HG03439 (cell line): ENCODE measurements around the gene PEAR1.

Source experiments
- ATAC-seq: cut with Tn5 transposase; IDR thresholded peaks from one replicate; pipeline ENCODE4 v1.9.1; 2021; ENCODE audit warnings: mild to moderate bottlenecking, moderate library complexity; ENCODE audit not compliant: unreplicated experiment

The PEAR1 gene

DNA sequence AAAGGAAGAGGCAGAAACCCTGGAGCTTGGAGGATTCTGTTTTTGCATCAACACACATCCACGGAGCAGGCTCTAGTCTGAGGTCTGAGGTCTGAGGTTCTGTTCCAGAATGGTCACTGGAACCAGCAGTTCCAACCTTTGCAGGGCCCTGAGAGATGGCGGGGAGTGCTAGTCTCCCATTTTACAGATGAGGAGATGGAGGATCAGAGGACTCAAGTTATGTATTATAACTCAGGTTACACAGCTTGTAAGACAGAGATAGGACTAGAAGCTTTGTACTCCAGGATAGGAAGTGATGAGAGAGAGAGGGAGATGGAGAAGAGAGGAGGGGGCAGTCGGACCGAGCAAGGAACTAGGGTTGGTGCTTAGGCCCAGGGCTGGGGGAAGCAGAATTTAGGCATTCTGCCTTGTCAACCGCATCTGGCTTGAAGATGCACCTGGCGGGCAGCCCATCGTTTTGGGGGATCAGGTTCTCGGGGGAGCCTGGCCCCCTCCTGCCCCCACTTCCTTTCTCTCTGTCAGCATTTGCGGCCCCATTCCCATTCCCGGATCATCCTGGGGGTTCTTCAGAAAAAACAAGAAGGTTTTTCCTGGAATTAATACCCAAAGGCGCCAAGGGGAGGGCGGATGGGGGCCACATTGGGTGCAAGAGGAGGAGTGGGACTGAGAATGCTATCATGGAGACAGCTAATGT, 5.6 kb downstream of the PEAR1 start:
- no peak for ATAC-seq

DNA sequence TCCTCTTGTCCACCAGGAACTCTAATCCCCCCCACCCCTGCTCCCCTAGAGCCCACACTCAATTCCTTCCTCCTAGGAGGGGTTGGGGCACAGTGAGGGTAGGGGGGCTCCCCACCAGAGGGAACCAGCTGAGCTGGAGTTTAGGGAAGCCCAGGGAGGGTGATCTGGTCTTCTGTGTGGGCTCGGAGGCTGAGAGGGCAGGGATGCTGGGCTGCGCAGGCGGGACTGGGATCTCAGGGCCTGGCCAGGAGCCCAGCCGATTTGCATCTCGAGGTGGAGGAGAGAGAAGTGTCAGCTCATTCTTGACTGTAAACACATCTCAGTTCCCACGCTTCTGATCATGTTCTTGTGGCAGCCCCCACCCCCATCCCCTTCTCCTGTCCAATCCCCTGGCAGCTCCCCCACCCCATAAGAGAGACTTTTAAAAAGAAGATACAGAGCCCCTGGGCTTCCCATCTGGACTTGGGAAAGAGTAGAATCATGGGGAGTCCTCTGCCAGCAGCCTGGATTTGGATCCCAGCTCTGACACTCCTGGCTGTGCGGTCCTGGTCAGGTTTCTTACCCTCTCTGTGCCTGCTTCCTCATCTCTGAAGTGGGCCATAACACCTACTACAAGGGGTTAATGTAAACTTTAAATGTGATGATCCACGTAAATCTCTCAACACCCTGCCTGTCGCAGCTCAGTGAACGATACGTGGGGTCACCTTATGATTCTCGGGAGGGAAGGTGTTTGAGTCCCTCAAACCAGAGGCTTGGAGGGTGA, 6.6 kb downstream of the PEAR1 start:
- ATAC-seq = no peak

DNA sequence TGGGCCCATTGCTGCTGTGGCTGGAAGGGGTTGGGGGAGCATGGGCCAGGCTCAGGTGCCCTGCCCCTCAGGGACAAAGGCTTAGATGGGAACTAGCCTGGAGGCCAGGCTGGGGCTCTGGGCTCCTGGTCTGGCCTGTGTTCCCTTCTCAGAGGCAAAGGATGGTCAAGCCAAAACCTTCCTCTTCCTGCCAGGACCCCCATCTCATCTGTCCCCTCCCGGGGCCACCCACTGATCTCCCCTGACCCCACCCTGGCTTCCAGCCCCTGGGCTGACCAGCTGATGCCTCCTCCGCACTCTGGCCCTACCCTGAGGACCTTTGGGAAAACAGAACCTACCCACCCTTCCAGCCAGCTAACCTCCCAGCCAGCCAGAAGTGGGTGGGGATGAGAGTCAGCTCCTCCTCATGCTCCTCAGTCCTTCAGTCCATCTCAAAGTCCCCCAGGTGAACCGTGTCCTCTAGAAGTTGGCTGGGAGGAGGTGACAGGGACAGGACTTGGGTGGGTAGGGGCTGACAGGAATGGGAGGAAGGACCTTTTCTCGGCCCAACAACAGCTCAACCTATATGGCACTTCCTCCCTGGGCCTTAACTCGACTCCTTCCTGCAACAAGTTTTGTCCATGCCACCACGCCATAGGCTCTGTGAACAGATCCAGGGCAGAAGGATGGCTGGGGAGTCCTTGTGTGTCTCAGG, 7.5 kb downstream of the PEAR1 start:
- ATAC-seq = no peak

DNA sequence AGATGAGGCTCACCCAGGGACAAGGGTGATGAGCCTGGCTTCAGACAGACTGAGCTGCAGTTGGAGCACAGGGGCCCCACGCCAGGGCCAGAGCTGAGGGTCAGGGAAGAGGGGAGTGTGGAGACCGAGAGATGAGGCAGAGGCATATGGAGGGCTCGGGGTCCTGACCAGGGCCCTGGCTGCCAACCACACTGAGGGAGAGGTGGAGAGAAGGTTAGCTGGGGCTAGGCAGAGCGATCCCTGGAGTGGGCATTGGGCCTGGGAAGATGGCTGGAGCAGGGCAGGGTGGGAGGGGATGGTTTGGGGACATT, 8.0 kb downstream of the PEAR1 start:
- no peak for ATAC-seq

DNA sequence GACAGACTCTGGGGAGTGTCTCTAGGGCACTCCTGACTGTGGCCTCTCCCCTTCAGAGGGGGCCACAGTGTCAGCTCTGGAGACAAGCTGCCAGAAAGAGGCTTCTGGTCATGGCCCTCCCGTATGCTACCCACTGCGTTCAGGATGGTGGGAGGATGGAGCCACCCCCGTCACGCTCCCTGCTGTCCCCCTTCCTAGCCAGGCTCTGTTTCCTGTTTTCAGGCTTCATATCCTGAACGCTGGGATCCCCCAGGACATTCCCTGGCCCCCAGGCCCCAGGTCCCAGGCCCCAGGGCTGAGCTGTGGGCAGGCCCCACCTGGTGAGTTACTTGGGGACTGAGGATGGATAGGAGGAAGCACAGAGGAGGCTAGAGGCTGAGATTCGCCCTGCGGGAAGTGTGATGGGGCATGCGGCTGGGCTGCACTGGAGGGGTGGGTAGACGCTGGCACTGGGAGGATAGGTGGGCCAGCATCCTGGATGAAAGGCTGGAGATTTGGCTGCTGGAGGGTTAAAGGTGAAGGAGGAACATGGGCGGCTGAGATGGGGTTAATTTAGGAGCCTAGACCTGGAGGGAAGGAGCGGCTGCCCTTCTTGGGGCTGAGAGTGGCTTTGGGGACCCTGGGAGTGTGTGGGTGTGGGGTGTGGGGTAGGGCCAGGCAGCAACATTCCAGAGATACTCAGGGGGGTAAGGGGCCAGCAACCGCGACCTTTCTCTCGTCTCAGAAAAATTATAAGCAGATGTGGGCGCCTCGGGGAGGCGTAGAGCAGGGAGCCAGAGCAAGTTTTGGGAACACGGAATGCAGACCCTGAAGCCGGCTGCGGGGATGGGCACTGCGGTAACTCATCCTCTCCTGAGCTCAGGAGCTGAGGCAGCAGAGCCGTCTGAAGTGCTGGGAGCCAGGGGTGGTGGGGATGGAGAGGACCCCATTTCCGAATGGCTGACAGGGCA, 8.7 kb downstream of the PEAR1 start:
- ATAC-seq = no peak

DNA sequence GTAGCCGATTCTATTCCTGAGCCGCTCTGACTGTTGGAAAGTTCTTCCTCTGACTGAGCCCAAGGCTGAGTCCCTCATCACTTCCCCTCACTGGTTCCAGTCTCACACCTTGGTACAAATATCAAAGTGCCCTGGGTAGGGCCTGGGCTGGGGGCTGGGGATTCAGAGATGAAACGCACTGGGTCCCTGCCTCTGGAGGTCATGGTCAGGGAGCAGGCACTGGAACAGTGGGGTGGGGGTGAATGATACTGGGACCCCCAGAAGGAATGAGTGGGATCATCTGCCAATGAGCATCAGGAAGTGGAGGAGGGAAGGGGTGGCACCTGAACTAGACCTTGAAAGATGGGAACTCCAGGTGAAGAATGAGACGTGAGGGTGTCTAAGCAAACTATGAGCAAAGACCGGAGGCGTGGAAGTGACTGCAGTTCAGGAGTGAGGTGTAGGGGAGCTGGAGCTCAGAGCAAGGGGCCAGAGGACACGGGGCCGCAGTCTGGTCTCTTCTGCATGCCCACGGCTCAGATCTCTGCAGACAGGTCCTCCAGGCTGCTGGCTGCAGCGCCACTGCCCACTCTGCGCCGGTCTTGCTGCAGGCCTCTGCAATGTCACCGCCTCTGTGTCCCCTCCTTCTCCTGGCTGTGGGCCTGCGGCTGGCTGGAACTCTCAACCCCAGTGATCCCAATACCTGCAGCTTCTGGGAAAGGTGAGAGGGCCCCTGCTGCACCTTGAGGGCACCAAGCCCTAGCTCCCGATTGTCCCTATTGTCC, 10.0 kb downstream of the PEAR1 start:
- no peak for ATAC-seq

DNA sequence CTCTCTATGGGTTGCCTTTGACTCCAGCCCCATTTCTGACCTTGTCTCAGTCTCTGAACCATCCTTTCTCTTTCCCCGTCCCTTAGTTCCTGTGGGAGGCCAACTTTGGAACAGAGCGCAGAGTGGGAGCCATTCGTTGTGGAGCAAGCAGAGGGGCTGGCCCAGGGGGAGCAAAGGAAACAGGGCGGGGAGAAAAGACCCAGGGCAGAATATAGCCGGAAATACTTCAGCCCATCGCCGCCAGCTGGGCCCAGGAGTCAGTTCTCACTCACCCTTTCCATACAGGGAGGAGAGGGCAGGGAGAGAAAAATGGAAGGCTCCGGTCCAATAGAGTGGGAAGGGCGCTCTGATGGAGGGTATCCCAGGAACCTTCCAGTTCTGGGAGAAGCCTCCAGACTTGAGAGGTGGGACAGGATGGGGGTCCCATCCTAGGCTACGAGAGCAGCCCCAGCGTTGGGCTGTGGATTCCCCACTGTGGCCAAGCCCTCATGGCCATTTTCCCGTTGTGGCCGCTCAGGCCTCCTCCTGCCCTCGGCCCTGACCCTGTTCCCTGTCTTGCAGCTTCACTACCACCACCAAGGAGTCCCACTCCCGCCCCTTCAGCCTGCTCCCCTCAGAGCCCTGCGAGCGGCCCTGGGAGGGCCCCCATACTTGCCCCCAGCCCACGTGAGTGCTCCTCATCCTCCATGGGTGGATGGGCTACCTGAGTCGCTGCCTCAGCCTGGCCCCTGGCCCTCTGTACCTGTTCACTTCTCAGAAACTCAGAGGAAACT, 10.9 kb downstream of the PEAR1 start:
- ATAC-seq = no peak

DNA sequence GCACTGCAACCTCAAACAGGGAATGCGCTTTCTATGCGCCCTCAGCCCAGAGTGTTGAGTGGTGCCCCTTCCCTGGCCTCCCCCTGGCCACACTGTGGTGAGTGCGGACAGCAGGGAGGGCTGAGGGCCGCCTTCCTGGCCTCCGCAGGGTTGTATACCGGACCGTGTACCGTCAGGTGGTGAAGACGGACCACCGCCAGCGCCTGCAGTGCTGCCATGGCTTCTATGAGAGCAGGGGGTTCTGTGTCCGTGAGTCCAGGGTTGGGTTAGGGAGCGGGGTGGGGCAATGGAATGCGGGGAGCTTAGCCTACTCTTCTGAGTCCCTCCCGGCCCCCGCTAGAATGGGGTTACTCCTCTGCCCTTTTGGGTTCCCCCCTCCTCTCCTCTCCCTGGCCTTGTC, 11.7 kb downstream of the PEAR1 start:
- no peak for ATAC-seq

DNA sequence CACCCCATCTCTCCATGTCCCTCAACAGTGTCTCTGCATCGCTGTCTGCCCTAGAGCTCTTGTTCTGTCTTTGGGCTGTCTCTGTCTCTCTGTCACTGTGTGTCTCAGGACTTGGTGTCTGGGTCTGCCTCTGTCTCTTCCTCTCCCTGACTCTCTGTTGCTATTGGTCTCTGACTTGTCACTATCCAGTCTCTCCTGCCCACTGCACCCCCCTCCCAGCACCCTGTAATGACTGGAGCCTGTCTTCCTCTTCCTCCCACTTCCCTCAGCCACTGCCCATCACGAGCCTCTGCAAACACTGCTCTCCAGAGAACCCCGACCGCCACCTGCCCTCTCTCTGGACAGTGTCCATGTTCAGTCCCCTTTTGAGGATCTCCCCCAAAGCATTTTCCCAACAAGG, 12.1 kb downstream of the PEAR1 start:
- no peak for ATAC-seq

DNA sequence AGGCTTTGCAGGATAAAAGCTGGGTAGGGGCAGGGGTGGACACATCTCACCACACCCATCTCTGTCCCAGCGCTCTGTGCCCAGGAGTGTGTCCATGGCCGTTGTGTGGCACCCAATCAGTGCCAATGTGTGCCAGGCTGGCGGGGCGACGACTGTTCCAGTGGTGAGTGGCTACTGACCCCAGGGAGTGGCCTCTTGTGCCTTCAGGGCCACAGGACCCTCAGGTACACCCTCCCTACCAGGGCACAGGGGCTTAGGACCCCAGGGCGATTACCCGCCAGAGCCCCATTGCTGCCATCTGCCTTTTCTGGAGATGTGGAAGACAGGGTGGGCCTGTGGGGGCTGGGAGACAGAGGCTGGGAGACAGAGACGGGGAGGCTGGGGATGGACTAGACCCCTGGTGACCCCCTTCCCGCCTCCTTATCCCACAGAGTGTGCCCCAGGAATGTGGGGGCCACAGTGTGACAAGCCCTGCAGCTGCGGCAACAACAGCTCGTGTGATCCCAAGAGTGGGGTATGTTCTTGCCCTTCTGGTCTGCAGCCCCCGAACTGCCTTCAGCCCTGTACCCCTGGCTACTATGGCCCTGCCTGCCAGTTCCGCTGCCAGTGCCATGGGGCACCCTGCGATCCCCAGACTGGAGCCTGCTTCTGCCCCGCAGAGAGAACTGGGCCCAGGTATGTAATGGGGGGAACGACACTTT, 12.8 kb downstream of the PEAR1 start:
- ATAC-seq = no peak

DNA sequence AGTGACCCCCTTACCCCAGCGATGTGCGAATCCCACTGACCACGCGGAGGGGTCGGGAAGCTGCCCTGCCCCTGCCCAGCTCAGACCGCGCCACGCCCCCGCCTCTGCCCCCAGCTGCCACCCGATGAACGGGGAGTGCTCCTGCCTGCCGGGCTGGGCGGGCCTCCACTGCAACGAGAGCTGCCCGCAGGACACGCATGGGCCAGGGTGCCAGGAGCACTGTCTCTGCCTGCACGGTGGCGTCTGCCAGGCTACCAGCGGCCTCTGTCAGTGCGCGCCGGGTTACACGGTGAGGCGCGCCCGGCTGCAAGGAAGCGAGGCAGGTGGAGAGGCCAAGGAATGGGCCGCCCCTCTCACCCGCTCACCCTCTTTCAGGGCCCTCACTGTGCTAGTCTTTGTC, 15.0 kb downstream of the PEAR1 start:
- no peak for ATAC-seq

DNA sequence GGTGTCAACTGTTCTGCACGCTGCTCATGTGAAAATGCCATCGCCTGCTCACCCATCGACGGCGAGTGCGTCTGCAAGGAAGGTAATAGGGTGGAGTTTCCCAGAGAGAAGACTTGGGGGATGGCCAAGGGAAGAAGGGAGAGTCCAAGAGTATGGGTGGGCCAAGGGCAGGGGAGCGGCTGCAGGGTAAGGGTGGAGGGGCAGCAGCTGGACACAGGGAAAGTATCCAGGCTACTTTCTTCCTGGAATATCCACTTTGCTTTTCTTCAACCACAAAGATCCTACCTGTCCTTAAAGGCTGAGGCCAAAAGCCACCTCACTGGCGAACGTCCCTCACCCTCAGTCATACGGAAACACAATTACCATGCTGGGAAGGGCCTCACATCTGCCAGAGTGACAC, 15.4 kb downstream of the PEAR1 start:
- ATAC-seq = no peak

DNA sequence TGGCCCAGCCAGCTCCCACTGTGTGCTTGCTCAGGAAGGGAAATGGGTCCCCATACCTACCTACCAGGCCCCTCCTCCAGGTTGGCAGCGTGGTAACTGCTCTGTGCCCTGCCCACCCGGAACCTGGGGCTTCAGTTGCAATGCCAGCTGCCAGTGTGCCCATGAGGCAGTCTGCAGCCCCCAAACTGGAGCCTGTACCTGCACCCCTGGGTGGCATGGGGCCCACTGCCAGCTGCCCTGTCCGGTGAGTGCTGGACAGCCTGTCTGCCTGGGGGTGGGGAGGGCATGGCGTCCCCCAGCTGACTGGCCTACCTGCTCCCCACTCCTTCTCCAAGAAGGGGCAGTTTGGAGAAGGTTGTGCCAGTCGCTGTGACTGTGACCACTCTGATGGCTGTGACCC, 16.2 kb downstream of the PEAR1 start:
- no peak for ATAC-seq

DNA sequence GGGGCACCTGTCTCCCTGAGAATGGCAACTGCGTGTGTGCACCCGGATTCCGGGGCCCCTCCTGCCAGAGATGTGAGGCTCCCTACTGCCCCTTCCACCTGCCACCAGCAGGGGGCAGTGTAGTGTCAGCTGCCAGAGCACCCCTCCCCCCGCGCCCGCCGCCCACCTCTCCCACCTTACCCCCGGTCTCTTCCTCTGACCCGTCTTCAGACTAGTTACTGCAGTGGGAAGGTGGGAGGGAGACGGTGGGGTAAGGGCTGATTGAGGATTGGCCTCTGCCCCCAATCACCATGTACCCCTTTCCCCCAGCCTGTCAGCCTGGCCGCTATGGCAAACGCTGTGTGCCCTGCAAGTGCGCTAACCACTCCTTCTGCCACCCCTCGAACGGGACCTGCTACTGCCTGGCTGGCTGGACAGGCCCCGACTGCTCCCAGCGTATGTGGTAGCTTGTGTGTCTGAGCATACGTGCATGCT, 16.8 kb downstream of the PEAR1 start:
- no peak for ATAC-seq

DNA sequence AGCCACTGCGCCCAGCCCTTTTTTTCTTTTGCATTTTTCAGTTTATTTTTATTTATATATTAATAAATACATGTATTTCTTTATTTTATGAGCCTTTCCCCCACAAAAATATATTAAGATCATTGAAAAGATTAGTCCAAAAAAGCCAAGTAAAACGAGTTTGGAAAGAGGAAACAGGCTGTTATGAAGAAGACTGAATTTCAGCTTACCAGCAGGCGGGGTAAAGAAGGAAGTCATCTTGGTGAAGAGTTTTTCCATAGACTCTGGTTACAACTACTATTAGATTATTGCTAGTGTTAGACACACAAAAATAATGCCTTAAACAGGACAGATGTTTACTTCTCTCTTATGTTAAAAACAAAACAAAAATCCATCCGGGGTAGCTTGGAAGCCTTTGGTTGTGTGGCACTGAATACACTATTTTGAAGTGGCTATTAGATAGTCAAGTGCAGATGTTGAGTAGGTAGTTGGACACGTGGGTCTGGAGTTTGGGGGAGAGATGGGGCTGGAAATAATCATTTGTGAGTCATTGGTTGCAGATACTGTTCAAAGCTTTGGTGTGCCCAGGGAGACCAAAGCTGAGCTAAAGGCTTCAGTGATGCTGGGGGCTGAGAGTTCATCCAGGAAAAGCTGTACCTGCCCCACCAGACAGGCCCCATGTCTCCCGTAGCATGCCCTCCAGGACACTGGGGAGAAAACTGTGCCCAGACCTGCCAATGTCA, 18.2 kb downstream of the PEAR1 start:
- no peak for ATAC-seq

DNA sequence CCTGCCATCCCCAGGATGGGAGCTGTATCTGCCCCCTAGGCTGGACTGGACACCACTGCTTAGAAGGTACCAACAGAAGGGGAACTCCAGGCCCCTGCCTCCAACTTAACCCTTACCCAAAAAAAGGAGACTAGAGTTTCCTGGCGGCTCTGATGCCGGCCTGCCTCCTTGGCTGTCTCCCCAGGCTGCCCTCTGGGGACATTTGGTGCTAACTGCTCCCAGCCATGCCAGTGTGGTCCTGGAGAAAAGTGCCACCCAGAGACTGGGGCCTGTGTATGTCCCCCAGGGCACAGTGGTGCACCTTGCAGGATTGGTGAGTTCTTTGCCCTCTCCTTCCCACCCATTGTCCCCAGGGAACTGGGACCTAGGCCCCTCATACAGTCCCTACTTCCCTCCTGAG, 18.8 kb downstream of the PEAR1 start:
- ATAC-seq = no peak

DNA sequence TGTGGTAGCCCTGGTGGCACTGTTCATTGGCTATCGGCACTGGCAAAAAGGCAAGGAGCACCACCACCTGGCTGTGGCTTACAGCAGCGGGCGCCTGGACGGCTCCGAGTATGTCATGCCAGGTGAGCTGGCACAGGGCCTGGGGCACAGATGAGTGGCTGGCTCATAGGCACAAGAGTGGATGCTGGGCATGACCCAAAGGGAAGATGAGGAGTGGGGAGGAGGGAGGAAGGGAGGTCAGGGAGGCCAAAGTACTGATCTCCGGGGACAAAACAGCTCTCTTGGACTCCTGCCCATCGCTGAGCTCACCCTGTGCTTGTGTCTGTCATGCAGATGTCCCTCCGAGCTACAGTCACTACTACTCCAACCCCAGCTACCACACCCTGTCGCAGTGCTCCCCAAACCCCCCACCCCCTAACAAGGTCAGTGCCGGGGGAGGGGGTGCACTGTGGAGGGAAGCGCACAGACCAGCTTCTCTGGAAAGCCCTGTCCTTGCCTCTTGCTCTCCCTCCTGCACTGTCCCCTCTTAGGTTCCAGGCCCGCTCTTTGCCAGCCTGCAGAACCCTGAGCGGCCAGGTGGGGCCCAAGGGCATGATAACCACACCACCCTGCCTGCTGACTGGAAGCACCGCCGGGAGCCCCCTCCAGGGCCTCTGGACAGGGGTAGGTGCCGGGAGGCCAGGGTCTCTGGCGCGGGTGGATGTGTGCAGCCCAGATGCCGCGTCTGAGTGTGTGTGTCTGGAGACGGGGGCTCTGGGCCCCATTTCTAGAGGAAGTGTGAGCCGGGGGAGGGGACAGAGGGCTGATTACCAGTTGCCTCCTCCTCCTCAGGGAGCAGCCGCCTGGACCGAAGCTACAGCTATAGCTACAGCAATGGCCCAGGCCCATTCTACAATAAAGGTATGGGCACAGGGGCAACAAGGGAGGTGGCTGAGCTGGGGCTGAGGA, 19.6 kb downstream of the PEAR1 start:
- no peak for ATAC-seq
